Stimulated activated naive CD4-positive, alpha-beta T cell (primary cell): Measurements from ENCODE around the gene CETN1.

Experiments
- DNase-seq, 6 experiments: peaks; one replicate each; lab custom pipeline; 2025; lab: John Stamatoyannopoulos, UW

CETN1 gene

GRCh38 chr18:576924-577323, 3.3 kb upstream of the CETN1 start:
- no peak for DNase-seq

GRCh38 chr18:577643-578375, 2.4 kb upstream of the CETN1 start:
- no peak for DNase-seq

DNA sequence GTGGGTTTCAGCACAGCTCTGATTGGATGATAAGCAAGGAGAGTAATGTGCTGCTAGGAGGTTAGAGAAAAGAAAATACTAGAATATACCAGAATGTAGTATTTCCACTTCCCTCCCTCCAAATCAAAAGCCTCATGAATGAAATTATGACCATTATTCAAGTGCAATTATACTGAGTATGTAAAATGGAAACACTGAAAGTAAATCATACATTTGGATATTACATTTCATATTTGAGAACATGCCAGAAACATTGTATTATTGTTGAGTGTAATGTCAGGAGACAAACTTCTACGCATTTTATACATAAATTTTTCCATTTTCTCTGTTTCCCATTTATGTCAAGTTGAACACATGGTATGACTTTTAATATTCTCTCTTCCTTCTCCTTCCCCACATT, 942 bp upstream of the CETN1 start:
- no peak for DNase-seq

DNA sequence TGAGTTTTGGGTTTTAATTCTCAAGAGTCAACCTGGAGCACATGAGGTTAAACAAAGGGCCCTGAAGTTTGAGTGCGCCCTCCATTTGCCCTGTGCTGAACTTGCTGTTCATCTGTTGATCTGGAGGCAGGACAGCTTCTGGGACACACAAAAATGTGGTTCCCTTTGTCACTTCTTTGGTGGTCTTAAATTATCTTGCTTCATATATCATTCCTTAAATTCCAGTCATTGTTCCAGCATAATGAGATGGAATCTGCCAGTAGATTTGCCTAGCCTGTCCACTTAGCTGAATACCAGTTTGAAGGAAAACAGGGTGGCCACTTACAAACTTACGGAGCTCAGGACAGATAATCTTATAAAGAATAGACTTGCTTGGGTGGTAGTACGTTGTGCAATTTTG, 916 bp downstream of the CETN1 start:
- DNase-seq, result no peak

DNA sequence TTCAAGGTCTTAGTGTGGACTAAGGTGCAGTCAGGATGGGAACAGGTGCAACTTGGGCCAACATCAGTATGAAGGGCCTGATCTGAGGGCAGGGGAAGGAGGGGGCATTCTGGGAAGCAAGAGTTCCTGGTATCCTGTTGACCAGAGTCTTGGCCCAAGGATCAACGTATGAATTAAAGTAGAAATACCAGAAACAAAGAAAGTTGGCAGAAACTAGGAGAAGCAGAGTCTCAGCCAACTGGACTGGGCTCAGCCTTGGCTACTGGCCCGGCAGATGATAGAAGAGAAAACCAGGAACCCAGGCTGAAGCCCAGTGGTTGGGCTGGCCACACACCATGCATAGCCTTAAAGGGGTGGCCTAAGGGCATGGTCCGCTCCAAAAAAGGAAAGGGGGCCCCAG, 2.3 kb downstream of the CETN1 start:
- DNase-seq, result no peak

DNA sequence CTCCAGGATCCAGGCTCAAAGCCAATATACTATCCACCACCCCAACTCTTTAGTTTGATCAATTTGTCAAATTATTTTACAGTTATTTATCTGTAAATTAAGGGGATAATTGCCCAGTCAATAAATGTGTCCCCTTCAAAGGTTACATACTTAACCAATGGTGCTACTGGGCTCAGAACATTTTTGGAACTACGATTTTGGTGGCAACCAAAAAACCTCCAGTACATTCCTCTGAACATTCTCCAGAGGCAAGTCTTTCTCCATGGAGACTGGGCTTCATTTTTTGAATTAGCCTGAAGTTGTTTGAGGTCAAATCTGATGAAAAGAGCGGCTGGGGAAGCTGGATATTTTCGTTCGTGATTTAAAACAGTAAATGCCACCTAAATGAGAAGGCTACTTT, 14.9 kb downstream of the CETN1 start:
- DNase-seq, result no peak

GRCh38 chr18:595571-595970, 15.4 kb downstream of the CETN1 start:
- DNase-seq, result no peak

GRCh38 chr18:596288-596881, 16.2 kb downstream of the CETN1 start:
- peak in 4 of 6 experiments; percentile 4 to 85 (median 78) for DNase-seq

GRCh38 chr18:598124-598589, 18.0 kb downstream of the CETN1 start:
- no peak for DNase-seq

- DNase-seq, result no peak
These were observed 19.9 kb downstream of the CETN1 start for GRCh38 chr18:600107-600506.

GRCh38 chr18:604771-605170, 24.6 kb downstream of the CETN1 start:
- no peak for DNase-seq

DNA sequence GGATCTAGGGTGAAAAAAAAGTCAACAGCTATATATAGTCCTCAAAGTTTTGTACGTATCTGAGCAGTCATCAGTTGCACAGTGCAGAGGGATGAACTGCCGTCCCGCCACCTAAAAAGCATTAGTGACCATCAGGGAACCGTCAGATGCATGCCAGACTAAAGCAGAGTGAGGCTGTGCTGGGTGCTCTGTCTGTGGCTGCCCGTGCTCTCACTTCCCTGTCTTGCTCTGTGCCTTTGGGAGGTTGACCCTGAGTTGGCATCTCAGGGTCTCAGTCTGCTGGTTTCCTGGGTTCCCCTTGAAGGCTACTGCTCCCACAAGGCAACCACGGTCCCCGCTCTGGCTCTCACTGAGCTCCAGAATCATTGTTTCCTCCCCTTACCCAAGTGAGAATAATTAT, 27.8 kb downstream of the CETN1 start:
- DNase-seq, result no peak

- DNase-seq, result no peak
These were observed 30.2 kb downstream of the CETN1 start for GRCh38 chr18:610214-610928.

- no peak for DNase-seq
These were observed 32.0 kb downstream of the CETN1 start for GRCh38 chr18:612156-612555.

GRCh38 chr18:614193-614592, 34.0 kb downstream of the CETN1 start:
- no peak for DNase-seq

GRCh38 chr18:615092-615521, 34.9 kb downstream of the CETN1 start:
- DNase-seq, result no peak

GRCh38 chr18:615773-616172, 35.6 kb downstream of the CETN1 start:
- DNase-seq, result no peak

- DNase-seq, result peak in 3 of 6 experiments; percentile 1 to 31 (median 11)
These were observed 36.3 kb downstream of the CETN1 start for GRCh38 chr18:616380-616995.

DNA sequence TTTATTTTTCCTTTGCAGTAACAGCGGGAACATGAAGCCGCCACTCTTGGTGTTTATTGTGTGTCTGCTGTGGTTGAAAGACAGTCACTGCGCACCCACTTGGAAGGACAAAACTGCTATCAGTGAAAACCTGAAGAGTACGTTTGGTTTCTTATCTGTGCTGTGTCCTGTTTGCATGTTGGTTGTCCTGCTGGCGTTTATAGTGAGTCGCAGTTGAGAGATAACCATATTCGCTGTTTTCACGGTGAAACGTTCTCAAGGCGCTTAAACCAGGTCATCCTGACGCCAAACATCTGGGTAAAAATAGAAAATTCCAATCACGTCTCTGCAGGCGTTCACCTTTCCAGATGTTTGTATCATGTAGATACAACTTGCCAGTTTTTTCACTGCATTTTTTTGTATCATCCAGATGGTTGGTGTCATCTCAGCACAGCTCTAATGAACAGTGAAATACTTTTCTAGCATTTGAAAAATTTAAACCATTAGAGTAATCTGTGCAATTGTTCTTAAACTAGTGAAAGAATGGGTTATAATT, 37.9 kb downstream of the CETN1 start:
- DNase-seq, result no peak

DNA sequence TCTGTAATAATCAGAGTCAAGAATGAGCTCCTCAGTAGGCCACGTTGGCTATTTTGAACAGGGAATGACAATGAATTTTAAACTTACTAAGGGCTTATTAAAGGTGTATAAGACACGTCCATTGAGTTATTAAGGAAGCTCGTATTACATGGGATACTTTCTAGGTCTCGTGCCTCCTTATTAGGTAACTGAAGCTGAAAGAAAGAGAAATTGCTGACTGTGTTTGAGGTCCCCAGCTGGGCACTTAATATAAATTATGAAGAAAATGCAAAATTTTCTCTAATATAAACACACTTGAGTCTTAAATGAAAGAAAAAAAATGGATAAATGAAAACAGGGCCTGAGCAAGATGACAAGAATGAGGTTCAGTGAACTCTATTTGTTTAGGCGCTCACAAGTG, 38.4 kb downstream of the CETN1 start:
- DNase-seq, result no peak

- DNase-seq, result no peak
These were observed 41.3 kb downstream of the CETN1 start for GRCh38 chr18:621291-622043.

- DNase-seq, result no peak
These were observed 42.1 kb downstream of the CETN1 start for GRCh38 chr18:622289-622688.
